ENCODE results near the gene B3GNT8.
"Not testable (repeated sequence)": the region's sequence is repeated elsewhere in the genome, so short reads cannot be mapped to it uniquely, and the experiment has no call there.

B3GNT8 gene

DNA sequence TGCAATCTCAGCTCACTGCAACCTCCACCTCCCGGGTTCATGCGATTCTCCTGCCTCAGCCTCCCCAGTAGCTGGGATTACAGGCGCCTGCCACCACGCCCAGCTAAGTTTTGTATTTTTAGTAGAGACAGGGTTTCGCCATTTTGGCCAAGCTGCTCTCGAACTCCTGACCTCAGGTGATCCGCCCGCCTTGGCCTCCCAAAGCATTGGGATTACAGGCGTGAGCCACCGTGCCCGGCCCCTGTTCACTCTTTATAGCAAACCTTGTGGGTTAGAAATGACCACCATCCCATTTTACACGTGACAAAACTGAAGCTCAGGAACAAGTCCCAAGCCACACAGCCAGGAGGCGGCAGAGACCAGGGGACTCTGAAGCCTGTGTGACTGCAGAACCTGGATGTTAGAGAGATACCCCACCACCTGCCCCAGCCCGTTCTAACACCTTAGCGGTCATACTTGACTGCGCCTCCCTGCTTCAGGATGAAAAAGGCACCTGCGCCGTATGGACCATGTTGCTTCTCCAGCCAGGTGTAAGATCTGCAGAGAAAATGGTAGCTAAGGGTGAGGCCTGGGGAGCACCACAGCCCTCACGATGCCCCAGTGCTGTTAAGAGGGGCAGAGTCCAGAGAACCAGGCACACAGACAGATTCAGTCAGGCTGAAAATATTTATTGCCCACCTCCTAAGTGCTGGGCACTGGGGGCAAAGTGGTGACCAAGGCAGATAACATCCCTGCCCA lies 8.9 kb upstream of the B3GNT8 start:
- TF ChIP-seq, protein P1, sequence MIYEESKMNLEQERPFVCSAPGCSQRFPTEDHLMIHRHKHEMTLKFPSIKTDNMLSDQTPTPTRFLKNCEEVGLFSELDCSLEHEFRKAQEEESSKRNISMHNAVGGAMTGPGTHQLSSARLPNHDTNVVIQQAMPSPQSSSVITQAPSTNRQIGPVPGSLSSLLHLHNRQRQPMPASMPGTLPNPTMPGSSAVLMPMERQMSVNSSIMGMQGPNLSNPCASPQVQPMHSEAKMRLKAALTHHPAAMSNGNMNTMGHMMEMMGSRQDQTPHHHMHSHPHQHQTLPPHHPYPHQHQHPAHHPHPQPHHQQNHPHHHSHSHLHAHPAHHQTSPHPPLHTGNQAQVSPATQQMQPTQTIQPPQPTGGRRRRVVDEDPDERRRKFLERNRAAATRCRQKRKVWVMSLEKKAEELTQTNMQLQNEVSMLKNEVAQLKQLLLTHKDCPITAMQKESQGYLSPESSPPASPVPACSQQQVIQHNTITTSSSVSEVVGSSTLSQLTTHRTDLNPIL (CRISPR knock-in tag; IDR thresholded peaks at IDR 0.05; ENCODE audit: low read depth): no peak
- no peak for TF ChIP-seq TCF4 (CRISPR knock-in tag; IDR thresholded peaks at IDR 0.05; ENCODE audit: borderline replicate concordance)
- TF ChIP-seq ZFP3 (CRISPR knock-in tag; IDR thresholded peaks at IDR 0.05): no peak
- no peak for TF ChIP-seq ZNF8 (CRISPR knock-in tag; IDR thresholded peaks at IDR 0.05)
- TF ChIP-seq, protein P2, sequence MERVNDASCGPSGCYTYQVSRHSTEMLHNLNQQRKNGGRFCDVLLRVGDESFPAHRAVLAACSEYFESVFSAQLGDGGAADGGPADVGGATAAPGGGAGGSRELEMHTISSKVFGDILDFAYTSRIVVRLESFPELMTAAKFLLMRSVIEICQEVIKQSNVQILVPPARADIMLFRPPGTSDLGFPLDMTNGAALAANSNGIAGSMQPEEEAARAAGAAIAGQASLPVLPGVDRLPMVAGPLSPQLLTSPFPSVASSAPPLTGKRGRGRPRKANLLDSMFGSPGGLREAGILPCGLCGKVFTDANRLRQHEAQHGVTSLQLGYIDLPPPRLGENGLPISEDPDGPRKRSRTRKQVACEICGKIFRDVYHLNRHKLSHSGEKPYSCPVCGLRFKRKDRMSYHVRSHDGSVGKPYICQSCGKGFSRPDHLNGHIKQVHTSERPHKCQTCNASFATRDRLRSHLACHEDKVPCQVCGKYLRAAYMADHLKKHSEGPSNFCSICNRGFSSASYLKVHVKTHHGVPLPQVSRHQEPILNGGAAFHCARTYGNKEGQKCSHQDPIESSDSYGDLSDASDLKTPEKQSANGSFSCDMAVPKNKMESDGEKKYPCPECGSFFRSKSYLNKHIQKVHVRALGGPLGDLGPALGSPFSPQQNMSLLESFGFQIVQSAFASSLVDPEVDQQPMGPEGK (CRISPR knock-in tag; IDR thresholded peaks at IDR 0.05; ENCODE audit: borderline replicate concordance): no peak
- TF ChIP-seq, protein P3, sequence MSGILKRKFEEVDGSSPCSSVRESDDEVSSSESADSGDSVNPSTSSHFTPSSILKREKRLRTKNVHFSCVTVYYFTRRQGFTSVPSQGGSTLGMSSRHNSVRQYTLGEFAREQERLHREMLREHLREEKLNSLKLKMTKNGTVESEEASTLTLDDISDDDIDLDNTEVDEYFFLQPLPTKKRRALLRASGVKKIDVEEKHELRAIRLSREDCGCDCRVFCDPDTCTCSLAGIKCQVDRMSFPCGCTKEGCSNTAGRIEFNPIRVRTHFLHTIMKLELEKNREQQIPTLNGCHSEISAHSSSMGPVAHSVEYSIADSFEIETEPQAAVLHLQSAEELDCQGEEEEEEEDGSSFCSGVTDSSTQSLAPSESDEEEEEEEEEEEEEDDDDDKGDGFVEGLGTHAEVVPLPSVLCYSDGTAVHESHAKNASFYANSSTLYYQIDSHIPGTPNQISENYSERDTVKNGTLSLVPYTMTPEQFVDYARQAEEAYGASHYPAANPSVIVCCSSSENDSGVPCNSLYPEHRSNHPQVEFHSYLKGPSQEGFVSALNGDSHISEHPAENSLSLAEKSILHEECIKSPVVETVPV (CRISPR knock-in tag; IDR thresholded peaks at IDR 0.05): no peak
- TF ChIP-seq OSR1 (CRISPR knock-in tag; IDR thresholded peaks at IDR 0.05): no peak
- TF ChIP-seq, protein P4, sequence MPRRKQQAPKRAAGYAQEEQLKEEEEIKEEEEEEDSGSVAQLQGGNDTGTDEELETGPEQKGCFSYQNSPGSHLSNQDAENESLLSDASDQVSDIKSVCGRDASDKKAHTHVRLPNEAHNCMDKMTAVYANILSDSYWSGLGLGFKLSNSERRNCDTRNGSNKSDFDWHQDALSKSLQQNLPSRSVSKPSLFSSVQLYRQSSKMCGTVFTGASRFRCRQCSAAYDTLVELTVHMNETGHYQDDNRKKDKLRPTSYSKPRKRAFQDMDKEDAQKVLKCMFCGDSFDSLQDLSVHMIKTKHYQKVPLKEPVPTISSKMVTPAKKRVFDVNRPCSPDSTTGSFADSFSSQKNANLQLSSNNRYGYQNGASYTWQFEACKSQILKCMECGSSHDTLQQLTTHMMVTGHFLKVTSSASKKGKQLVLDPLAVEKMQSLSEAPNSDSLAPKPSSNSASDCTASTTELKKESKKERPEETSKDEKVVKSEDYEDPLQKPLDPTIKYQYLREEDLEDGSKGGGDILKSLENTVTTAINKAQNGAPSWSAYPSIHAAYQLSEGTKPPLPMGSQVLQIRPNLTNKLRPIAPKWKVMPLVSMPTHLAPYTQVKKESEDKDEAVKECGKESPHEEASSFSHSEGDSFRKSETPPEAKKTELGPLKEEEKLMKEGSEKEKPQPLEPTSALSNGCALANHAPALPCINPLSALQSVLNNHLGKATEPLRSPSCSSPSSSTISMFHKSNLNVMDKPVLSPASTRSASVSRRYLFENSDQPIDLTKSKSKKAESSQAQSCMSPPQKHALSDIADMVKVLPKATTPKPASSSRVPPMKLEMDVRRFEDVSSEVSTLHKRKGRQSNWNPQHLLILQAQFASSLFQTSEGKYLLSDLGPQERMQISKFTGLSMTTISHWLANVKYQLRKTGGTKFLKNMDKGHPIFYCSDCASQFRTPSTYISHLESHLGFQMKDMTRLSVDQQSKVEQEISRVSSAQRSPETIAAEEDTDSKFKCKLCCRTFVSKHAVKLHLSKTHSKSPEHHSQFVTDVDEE (CRISPR knock-in tag; IDR thresholded peaks at IDR 0.05): no peak
- no peak for TF ChIP-seq GLIS3 (CRISPR knock-in tag; IDR thresholded peaks at IDR 0.05)
- no peak for TF ChIP-seq PPARA (CRISPR knock-in tag; IDR thresholded peaks at IDR 0.05; ENCODE audit: borderline replicate concordance)
- no peak for ATAC-seq

DNA sequence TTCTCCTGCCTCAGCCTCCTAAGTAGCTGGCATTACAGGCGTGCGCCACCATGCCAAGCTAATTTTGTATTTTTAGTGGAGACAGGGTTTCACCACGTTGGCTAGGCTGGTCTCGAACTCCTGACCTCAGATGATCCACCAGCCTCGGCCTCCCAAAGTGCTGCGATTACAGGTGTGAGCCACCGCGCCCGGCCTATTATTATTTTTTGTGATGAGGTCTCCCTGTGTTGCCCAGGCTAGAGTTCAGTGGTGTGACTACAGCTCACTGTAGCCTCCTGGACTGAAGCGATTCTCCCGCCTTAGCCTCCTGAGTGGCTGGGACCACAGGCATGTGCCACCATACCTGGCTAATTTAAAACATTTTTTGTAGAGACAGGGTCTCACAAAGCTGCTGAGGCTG lies 8.2 kb upstream of the B3GNT8 start:
- not testable (repeated sequence) for ATAC-seq

DNA sequence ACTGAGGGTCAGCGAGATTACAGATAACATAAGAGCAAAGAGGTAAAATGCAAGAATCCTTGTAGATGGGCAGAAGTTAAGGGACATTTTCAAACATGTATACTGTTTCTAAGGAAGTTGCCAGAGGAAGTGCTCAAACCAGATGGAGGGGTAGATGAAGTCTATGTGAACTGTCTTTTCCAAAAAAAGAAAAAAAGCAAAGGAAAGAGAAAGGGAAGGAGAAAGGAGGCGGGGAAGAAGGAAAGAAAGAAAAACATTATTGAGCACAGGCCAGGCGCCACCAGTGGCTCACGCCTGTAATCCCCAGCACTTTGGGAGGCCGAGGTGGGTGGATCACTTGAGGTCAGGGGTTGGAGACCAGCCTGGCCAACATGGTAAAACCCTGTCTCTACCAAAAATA lies 7.3 kb upstream of the B3GNT8 start:
- no peak for ATAC-seq
- TF ChIP-seq BACH2 (CRISPR knock-in tag; IDR thresholded peaks at IDR 0.05; ENCODE audit: borderline replicate concordance) (no peak), ESRRG (CRISPR knock-in tag; IDR thresholded peaks at IDR 0.05) (no peak), ZFP30 (CRISPR knock-in tag; IDR thresholded peaks at IDR 0.05) (no peak), SNAI2 (CRISPR knock-in tag; IDR thresholded peaks at IDR 0.05) (no peak), GLIS3 (CRISPR knock-in tag; IDR thresholded peaks at IDR 0.05) (no peak), ISL1 (CRISPR knock-in tag; IDR thresholded peaks at IDR 0.05) (no peak), ZNF565 (CRISPR knock-in tag; conservative IDR thresholded peaks at IDR 0.05; ENCODE audit: low read depth) (no peak), TCF4 (CRISPR knock-in tag; IDR thresholded peaks at IDR 0.05; ENCODE audit: borderline replicate concordance) (no peak), ARNTL (CRISPR knock-in tag; IDR thresholded peaks at IDR 0.05; ENCODE audit: borderline replicate concordance, low read depth) (no peak), CSDC2 (CRISPR knock-in tag; IDR thresholded peaks at IDR 0.05) (no peak), ZNF70 (CRISPR knock-in tag; IDR thresholded peaks at IDR 0.05) (no peak), RARB (CRISPR knock-in tag; IDR thresholded peaks at IDR 0.05) (no peak), ZC3H10 (CRISPR knock-in tag; IDR thresholded peaks at IDR 0.05) (no peak)
- TF ChIP-seq, protein P1 (CRISPR knock-in tag; IDR thresholded peaks at IDR 0.05; ENCODE audit: low read depth): no peak
- TF ChIP-seq, protein P3 (CRISPR knock-in tag; IDR thresholded peaks at IDR 0.05): no peak
- TF ChIP-seq, protein P2 (CRISPR knock-in tag; IDR thresholded peaks at IDR 0.05; ENCODE audit: borderline replicate concordance): no peak

Data from SK-N-SH treated with all-trans-retinoic acid at 6 μM for 48 hours (cell line).